NOMO-1 treated with DMSO at 0.1 percent for 48 hours (cell line): ENCODE results near the gene GCNT4.

ENCODE experiments used
- DNase-seq: peaks from one replicate; lab custom pipeline; 2025; ENCODE audit not compliant: unreplicated experiment; lab: John Stamatoyannopoulos, UW

The GCNT4 gene

GRCh38 chr5:75018805-75019587, 33.4 kb downstream of the GCNT4 start:
- DNase-seq: no peak

- no peak for DNase-seq
These were observed 34.4 kb downstream of the GCNT4 start for GRCh38 chr5:75017971-75018370.

GRCh38 chr5:75016896-75017295, 35.5 kb downstream of the GCNT4 start:
- no peak for DNase-seq

GRCh38 chr5:75012748-75013147, 39.6 kb downstream of the GCNT4 start:
- no peak for DNase-seq

DNA sequence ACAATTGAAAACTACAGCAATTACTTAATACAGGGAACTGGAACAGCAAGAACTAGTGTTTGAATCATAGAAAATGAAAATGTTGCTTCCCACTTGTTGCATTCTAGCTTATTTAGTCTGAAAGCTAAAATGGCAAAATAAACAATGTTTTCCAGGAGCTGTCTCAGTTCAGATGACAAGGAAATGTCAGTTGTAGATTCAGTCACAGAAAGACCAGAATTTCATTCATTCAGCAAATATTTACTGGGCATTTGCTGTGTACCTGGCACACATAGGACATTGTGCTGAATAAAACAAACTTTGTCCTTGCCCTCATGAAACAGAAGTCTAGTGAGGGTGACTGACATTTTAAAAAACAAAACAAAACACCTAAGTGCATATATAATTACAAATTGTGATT, 41.5 kb downstream of the GCNT4 start:
- DNase-seq: no peak

DNA sequence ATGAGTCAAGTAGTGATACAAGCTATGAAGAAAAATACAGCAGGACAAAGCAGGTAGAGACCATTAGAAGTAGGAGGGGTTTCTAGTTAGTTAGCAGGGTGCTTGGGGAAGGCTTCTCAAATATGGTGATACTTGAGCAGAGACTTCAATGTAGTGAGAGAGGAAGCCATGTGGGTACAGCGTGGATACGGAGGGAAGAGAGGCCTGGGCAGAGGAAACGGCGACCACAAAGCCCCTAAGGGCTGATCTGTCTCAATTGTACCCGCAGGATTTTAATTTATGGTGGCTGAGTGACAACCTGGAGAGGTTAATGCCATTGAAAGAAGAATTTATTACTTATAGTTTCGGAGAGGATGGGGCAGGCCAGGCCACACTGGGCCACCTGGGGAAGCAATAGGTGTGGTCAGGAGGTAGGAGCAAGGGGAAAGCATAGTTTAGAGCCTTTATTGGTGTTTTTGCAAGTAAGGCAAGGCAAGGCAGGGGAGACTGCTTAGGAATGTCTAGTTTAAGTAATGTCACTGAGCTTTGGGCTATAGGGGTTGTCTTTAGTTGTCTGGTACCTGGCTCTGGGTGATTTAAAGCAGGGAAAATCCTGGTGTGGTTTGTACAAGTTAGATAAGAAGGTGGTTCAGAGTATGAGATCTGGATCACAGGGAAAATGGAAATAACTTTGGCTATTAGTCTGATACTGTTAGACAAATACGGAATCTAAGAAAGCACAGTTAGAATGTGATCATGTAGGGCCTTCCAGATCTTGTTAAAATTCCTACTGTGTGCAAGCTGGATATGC, 42.6 kb downstream of the GCNT4 start:
- DNase-seq: no peak

DNA sequence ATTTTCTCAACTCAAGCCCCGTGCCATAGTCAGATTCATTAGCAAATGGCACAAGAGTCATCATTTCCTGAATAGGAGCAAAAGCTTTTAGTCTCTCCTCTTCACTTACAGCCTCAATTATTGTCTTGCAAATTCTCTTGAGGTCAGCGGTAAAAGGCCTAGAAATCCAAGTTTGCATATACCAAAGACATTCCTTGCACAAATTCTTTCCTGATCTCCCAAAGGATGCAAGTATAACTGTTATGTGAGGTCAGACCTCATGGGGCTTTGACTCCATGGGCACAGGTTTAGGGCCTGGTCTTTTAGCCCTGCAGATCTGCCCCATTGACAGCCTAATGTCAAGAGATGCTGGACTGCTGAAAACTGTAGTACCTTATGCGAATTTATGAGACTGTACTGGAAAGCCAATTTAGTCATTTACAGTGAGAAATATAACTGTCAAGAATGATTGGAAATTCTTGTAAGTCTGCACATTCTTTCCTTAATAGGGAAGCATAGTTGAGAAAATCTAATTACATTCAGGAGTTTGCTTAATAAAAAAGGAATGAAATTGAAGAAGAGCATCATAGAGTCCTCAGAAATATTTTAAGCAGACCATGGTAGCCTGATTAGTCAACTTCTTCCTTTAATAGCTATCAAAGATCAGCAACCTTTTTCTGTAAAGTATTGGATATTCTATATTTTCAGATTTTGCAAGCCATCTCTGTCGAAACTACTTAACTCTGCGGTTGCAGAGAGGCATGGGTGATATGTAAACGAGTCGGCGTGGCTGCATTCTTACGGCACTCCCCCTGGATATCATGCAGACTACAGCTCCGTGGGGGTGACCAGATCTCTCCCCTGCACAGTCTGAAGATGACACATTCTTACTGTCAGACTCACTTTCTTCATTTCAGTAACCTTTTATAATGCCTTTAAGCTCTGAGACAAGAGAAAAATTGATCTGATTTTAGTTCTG, 45.2 kb downstream of the GCNT4 start:
- peak; percentile 22 for DNase-seq

DNA sequence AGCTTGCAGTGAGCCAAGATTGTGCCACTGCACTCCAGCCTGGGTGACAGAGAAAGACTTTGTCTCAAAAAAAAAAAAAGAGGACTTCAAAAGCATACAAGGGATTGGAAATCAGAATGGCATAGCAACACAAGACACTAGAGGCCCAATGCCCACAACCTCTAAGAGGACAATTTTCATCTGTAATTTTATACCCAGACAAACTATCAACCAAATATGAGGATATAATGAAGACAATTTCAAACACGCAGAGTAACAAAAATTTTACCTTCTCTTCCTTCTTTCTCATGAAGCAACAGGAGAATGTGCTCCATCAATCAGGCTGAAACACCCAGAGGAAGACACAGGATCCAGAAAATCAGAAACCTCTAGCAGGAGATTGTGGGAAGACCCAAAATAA, 46.8 kb downstream of the GCNT4 start:
- no peak for DNase-seq
